NCI-H524 treated with DMSO at 0.1 percent for 48 hours (cell line): ENCODE measurements around the gene CHORDC1.
"Not testable (repeated sequence)": the region's sequence is repeated elsewhere in the genome, so short reads cannot be mapped to it uniquely, and the experiment has no call there.

Source experiments
- DNase-seq: peaks from one replicate; lab custom pipeline; 2025; lab: John Stamatoyannopoulos, UW

Gene CHORDC1

GRCh38 chr11:90222459-90223247, at the start of gene CHORDC1:
Gene CHORDC1 (minus strand): TSS chr11:90223049. CDS start chr11:90222954, 95 bp downstream.
- DNase-seq = peak; percentile 63

GRCh38 chr11:90257158-90257525, 34.3 kb upstream of the CHORDC1 start:
- DNase-seq = no peak

- DNase-seq = no peak
Measured at GRCh38 chr11:90256404-90257157, 33.7 kb upstream of the CHORDC1 start.

GRCh38 chr11:90254065-90254464, 31.2 kb upstream of the CHORDC1 start:
- no peak for DNase-seq

- no peak for DNase-seq
Measured at GRCh38 chr11:90252053-90252452, 29.2 kb upstream of the CHORDC1 start.

GRCh38 chr11:90251599-90251998, 28.8 kb upstream of the CHORDC1 start:
- no peak for DNase-seq

- no peak for DNase-seq
Measured at GRCh38 chr11:90250970-90251369, 28.1 kb upstream of the CHORDC1 start.

- no peak for DNase-seq
Measured at GRCh38 chr11:90246468-90246867, 23.6 kb upstream of the CHORDC1 start.

- DNase-seq = no peak
Measured at GRCh38 chr11:90243534-90243933, 20.7 kb upstream of the CHORDC1 start.

- DNase-seq = no peak
Measured at GRCh38 chr11:90242894-90243416, 20.1 kb upstream of the CHORDC1 start.

- DNase-seq = no peak
Measured at GRCh38 chr11:90241414-90241813, 18.6 kb upstream of the CHORDC1 start.

- DNase-seq = not testable (repeated sequence)
Measured at GRCh38 chr11:90239967-90240636, 17.3 kb upstream of the CHORDC1 start.

- DNase-seq = no peak
Measured at GRCh38 chr11:90237004-90237403, 14.2 kb upstream of the CHORDC1 start.

- DNase-seq = no peak
Measured at GRCh38 chr11:90235526-90235925, 12.7 kb upstream of the CHORDC1 start.

- DNase-seq = no peak
Measured at GRCh38 chr11:90234977-90235376, 12.1 kb upstream of the CHORDC1 start.

GRCh38 chr11:90229791-90230190, 6.9 kb upstream of the CHORDC1 start:
- DNase-seq = no peak

- DNase-seq = no peak
Measured at GRCh38 chr11:90228056-90228455, 5.2 kb upstream of the CHORDC1 start.

- peak; percentile 63 for DNase-seq
Measured at GRCh38 chr11:90223248-90223585, 368 bp upstream of the CHORDC1 start.

- DNase-seq = no peak
Measured at GRCh38 chr11:90221803-90222458, 918 bp downstream of the CHORDC1 start.

- no peak for DNase-seq
Measured at GRCh38 chr11:90220391-90220790, 2.5 kb downstream of the CHORDC1 start.

- no peak for DNase-seq
Measured at GRCh38 chr11:90219438-90219837, 3.4 kb downstream of the CHORDC1 start.

GRCh38 chr11:90218606-90219005, 4.2 kb downstream of the CHORDC1 start:
- DNase-seq = no peak
